ENCODE results near the gene B3GALT4. TPM values are rescaled to one million over a fixed set of nuclear protein-coding genes. Genes with fewer than 3 reads are reported as not detected.

The B3GALT4 gene
- total and polyA plus RNA-seq, 9 donors: 1.5 to 2.6 (median 2.1) TPM

DNA sequence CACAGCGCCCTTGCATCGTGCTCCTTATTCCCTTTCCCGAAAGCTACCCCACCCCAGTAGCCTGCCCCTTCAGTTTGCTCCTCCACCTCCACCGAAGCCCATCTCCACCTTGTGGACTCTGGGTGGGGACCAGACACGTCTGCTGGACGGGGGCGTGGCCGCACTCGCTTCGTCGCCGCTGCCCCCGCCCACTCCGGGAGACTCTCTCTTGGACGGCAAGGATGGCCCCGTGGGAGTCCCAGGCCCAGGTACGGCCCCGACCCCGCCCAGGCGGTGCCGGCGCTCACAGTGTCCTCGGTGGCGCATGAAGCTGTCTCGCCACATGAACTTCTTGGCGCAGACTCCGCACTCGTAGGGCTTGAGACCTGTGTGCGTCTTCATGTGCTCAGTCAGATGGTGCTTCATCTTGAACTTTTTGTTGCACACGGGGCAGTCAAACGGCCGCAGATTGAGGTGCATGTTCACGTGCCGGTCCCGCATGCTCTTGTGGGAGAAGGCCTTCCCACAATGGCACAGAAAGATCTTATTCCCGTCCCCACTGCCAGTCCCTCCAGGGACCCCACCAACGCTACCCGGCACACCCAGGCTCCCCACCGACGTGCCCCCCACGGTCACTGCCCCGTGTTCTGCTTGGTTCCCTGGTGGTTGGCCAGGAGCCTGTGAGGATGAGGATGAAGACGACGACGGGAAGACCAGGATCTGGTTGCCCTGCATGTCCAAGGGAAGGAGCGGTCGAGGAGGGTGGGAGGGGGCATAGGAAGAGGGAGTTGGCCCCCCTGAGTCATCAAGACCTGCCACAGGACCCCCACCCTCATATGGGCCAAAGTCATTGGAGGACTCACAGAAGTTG is 38.2 kb downstream of the B3GALT4 start:
- H3K27me3 ChIP-seq (ENCODE audit: control insufficient read depth, insufficient read depth, low read length): no peaks in the 10 kb centered on the region
- peaks cover 26% of the 10 kb centered on the region for H3K36me3 ChIP-seq (ENCODE audit: control insufficient read depth, insufficient read depth, low read length)
- peak; percentile 58 for DNase-seq
- WGBS (ENCODE audit: insufficient coverage): 27% methylated on average over 37 of the region's 47 CpGs
- peak overlapping the region; percentile 94 for H3K4me3 ChIP-seq (ENCODE audit: low read length)
- peak overlapping the region; percentile 96 for H3K27ac ChIP-seq (ENCODE audit: low read length)
- peaks cover 47% of the 10 kb centered on the region for H3K4me1 ChIP-seq (ENCODE audit: control insufficient read depth, insufficient read depth, low read length)
- H3K9me3 ChIP-seq (replicated peaks; ENCODE audit: control insufficient read depth, low read depth, low read length): no peaks in the 10 kb centered on the region

DNA sequence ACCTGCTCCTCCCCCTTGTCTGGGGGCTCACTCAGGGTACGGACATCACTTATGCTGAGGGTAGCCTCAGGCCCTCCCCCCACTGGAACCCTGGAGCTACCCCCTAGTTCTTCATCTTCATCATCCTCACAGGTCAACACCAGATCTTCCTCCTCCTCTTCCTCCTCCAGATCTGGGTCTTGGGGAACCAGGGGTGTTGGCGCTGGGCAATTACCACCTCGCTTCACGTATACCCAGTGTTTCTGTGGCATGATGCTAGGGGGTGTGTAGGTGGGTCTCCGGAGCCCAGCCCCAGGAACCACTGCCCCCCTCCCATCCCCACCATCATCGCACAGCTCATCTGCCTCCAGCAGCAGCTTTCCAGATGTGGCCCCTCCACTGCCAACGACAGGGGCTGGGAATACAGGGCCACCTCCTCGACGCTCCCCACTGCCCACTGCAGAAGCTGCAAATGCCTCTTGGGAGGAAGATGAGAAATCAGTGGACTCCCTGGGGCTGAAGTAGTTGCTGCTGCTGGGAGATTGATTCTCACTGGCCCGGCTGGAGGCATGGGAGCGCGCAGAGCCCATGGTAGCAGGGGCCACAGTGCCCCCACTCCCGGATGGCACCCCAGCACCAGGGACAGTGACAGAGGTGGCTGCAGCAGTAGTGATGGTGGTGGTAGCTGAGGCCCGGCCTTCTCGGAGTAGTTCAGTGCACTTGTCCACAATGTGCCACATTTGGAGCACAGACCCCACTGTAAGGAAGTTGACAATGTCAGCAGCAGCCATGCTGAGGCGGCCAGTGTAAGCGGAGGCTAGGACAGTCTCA is 39.1 kb downstream of the B3GALT4 start:
- Histone ChIP-seq H3K9me3 (replicated peaks; ENCODE audit: control insufficient read depth, low read depth, low read length) (no peaks in the 10 kb centered on the region), H3K27me3 (ENCODE audit: control insufficient read depth, insufficient read depth, low read length) (no peaks in the 10 kb centered on the region), H3K4me1 (ENCODE audit: control insufficient read depth, insufficient read depth, low read length) (peaks cover 55% of the 10 kb centered on the region), H3K4me3 (ENCODE audit: low read length) (no peak overlapping the region), H3K27ac (ENCODE audit: low read length) (no peak overlapping the region), H3K36me3 (ENCODE audit: control insufficient read depth, insufficient read depth, low read length) (peaks cover 35% of the 10 kb centered on the region)
- DNase-seq: no peak
- 88% methylated on average over 9 of the region's 17 CpGs for WGBS (ENCODE audit: insufficient coverage)

DNA sequence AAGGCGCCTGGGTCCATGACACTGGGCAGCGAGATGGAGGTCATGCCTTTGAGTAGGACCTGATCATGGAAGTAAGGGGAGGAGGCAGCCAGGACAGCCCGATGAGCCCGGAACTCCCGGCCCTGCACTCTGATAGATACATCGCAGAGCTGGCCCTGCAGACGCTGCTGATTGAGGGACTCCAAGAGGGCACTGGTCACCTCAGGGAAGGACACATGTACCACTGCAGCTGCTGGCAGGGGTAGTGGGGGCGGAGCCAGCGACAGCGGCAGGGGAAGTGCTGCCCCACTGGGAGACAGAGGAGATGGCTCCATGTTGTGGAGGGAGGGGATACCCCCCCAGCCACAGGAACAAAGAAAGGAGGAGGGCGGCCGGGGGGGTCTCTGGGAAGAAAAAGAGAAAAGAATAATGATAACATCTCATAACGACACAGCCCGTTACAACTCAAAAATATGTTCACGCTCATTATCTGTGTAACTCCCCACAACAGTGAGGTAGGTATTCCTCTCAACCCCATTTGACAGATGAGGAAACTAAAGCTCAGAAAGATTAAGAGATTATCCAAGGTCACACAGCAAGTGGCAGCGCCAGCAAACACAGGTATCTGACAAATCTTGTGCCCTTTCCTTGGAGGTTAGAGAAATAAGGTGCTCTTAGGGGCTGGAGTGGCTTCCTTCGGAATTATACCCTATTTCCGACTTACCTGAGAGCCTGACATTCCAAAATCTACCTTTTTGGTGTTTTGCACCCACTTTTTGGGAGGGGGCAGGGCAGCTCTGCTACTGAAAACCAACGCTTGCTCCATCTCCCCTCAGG is 39.9 kb downstream of the B3GALT4 start:
- peaks cover 63% of the 10 kb centered on the region for H3K4me1 ChIP-seq (ENCODE audit: control insufficient read depth, insufficient read depth, low read length)
- H3K9me3 ChIP-seq (replicated peaks; ENCODE audit: control insufficient read depth, low read depth, low read length): no peaks in the 10 kb centered on the region
- peaks cover 41% of the 10 kb centered on the region for H3K36me3 ChIP-seq (ENCODE audit: control insufficient read depth, insufficient read depth, low read length)
- peak overlapping the region; percentile 93 for H3K27ac ChIP-seq (ENCODE audit: low read length)
- peak; percentile 37 for DNase-seq
- H3K27me3 ChIP-seq (ENCODE audit: control insufficient read depth, insufficient read depth, low read length): no peaks in the 10 kb centered on the region
- H3K4me3 ChIP-seq (ENCODE audit: low read length): peak overlapping the region; percentile 58
- WGBS (ENCODE audit: insufficient coverage): 66% methylated on average over 10 of the region's 19 CpGs

DNA sequence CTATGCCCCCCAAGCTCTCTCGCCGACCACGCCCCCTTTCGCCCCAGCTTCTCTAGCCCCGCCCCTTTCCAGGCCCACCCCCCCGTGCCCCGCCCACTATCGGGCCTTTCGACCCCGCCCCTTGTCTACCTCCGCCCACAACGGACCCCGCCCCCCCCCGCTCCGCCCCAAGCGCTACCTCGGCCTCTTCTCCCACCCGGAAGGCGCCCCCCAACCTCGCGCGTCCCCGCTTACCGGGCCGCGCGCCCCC is 40.4 kb downstream of the B3GALT4 start:
- peak overlapping the region; percentile 93 for H3K27ac ChIP-seq (ENCODE audit: low read length)
- DNase-seq: no peak
- H3K36me3 ChIP-seq (ENCODE audit: control insufficient read depth, insufficient read depth, low read length): peaks cover 37% of the 10 kb centered on the region
- H3K9me3 ChIP-seq (replicated peaks; ENCODE audit: control insufficient read depth, low read depth, low read length): no peaks in the 10 kb centered on the region
- H3K27me3 ChIP-seq (ENCODE audit: control insufficient read depth, insufficient read depth, low read length): no peaks in the 10 kb centered on the region
- 0% methylated on average over 10 of the region's 27 CpGs for WGBS (ENCODE audit: insufficient coverage)
- peaks cover 63% of the 10 kb centered on the region for H3K4me1 ChIP-seq (ENCODE audit: control insufficient read depth, insufficient read depth, low read length)
- peak overlapping the region; percentile 58 for H3K4me3 ChIP-seq (ENCODE audit: low read length)

DNA sequence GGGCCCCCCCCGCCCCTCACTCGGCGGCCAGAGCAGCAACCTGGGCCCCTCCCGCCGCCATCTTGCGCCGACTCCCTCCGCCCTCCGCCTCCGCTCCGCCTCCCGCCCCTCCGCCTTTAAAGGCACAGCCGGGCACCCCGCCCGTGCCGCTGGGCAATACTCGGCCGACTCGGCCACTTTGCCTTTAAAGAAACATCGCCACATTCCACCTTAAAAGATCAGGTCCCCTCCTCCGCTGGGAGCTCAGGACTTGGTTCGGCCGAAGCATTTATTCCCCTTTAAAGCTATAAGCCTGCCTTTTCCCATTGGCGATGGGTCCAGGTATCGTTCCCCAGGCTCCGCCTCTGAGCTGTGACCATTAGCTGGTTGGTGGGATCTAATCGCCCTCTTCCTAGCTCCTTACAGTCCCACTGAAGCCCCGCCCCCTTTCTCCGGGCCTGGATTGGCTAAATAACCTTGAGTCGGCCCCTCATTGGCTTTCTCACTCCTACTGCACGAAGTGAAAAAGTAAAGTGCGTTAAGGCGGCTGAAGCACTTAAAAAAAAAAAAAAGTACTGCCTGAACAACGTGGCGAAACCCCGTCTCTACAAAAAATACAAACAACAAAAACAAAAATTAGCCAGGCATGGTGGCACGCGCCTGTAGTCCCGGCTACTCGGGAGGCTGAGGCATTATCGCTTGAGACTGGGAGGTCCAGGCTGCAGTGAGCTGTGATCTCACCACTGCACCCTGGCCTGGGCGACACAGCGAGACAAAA is 40.9 kb downstream of the B3GALT4 start, which contains the start of gene ZBTB22:
Gene ZBTB22, minus strand, starts transcription at position 76 of the 757 bp plus-strand sequence. CDS start 828 bp downstream, outside the sequence.
- H3K4me1 ChIP-seq (ENCODE audit: control insufficient read depth, insufficient read depth, low read length): peaks cover 58% of the 10 kb centered on the region
- peak; percentile 100 for DNase-seq
- H3K27me3 ChIP-seq (ENCODE audit: control insufficient read depth, insufficient read depth, low read length): no peaks in the 10 kb centered on the region
- H3K9me3 ChIP-seq (replicated peaks; ENCODE audit: control insufficient read depth, low read depth, low read length): no peaks in the 10 kb centered on the region
- 2% methylated on average over 29 of the region's 44 CpGs for WGBS (ENCODE audit: insufficient coverage)
- peak within 1 kb of the TSS; percentile 58 for H3K4me3 ChIP-seq (ENCODE audit: low read length)
- peaks cover 37% of the 10 kb centered on the region for H3K36me3 ChIP-seq (ENCODE audit: control insufficient read depth, insufficient read depth, low read length)
- peak within 1 kb of the TSS; percentile 93 for H3K27ac ChIP-seq (ENCODE audit: low read length)

DNA sequence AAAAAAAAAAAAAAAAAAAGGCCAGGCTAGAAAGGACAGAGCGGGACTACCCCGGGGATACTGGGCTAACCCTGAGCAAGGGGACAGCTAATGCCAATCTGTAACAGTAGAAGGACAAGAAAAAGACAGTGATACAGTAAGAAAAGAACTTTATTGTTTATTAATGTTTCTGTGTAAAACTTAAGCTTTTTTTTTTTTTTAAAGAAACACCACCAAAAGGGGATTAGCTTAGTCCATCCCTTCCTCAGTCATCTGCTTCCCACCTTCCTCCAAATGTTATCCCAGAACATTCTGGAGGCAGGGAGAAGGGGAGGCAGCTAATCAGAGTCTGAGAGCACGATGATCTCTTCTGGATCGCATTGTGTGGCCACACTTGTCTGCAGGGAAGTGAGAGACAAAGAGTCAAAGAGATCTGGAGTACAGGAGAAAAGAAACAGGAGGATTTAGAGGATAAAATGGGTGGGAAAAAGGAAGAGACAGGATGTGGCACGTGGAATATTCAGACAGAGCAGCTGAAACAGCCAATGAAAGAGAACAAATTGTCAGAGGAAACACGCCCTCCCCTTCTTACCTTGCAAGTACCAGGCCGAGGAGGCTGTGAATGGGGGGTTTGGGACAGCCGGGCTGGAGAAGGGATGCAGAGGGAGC is 41.6 kb downstream of the B3GALT4 start:
- H3K4me1 ChIP-seq (ENCODE audit: control insufficient read depth, insufficient read depth, low read length): peaks cover 55% of the 10 kb centered on the region
- no peaks in the 10 kb centered on the region for H3K9me3 ChIP-seq (replicated peaks; ENCODE audit: control insufficient read depth, low read depth, low read length)
- peak overlapping the region; percentile 58 for H3K4me3 ChIP-seq (ENCODE audit: low read length)
- H3K36me3 ChIP-seq (ENCODE audit: control insufficient read depth, insufficient read depth, low read length): peaks cover 37% of the 10 kb centered on the region
- peak; percentile 17 for DNase-seq
- peak overlapping the region; percentile 93 for H3K27ac ChIP-seq (ENCODE audit: low read length)
- no peaks in the 10 kb centered on the region for H3K27me3 ChIP-seq (ENCODE audit: control insufficient read depth, insufficient read depth, low read length)
- WGBS (ENCODE audit: insufficient coverage): 75% methylated on average over 3 of the region's 8 CpGs

DNA sequence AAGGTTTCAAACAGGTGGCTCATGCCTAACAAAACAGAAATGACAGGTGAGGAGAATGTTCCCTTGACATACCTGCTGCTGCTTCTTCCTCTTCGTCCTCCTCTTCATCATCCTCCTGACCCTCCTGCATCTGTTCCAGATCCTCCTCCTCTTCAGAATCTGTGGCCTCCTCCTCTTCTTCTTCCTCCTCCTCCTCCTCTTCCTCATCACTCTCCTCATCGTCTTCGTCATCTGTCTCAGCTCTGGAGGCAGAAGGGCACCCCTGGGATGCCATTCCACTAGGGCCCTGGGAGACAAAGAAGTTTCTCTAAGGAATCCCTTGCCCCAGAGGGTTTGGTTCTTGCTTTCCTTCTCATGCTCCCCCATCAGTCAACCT is 43.0 kb downstream of the B3GALT4 start:
- DNase-seq: no peak
- Histone ChIP-seq H3K4me3 (ENCODE audit: low read length) (no peak overlapping the region), H3K27me3 (ENCODE audit: control insufficient read depth, insufficient read depth, low read length) (no peaks in the 10 kb centered on the region), H3K4me1 (ENCODE audit: control insufficient read depth, insufficient read depth, low read length) (peaks cover 54% of the 10 kb centered on the region), H3K9me3 (replicated peaks; ENCODE audit: control insufficient read depth, low read depth, low read length) (no peaks in the 10 kb centered on the region), H3K27ac (ENCODE audit: low read length) (no peak overlapping the region), H3K36me3 (ENCODE audit: control insufficient read depth, insufficient read depth, low read length) (peaks cover 37% of the 10 kb centered on the region)
- WGBS (ENCODE audit: insufficient coverage): 86% methylated on average over 1 of the region's 3 CpGs

DNA sequence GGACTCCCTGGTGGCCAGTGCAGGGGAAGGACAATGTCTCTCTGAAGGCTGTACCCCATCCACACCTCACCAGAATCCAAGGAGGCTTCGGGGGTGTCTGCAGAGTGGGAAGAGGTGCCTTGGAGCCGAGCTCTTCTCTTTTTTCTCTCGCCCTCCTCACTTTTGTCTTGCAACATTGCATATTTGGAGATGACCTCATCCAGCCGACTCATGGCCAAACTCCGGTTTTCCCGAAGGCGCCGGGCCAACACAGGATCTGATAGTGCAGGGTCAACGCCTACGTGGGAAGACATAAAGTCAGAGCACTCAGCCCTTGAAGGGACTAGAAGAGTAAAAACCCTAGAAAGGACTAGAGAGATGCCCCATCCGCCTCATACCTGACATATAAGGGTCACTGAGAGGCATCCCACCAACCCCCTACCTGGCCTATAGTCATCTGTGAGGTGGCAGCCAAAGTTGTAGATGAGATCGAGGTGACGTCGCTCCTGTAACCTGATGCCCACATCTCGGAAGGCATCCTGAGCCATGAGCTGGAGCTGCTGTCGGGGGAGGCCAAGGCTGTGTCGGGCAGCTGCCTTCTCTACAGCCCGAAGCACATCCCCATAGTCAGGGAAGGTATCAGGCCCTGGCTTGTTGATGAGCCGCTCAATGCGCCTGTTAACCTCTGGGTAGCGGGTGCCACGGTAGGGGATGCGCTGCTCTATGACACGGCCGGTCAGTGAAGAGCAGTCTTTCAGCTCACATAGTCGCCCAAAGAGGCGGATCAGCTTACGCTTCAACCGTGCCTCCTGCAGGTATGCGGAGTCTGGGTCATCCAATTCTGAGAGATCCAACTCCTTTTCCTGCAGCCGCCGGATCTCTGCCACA is 43.6 kb downstream of the B3GALT4 start:
- Histone ChIP-seq H3K4me3 (ENCODE audit: low read length) (no peak overlapping the region), H3K27me3 (ENCODE audit: control insufficient read depth, insufficient read depth, low read length) (no peaks in the 10 kb centered on the region), H3K9me3 (replicated peaks; ENCODE audit: control insufficient read depth, low read depth, low read length) (no peaks in the 10 kb centered on the region), H3K4me1 (ENCODE audit: control insufficient read depth, insufficient read depth, low read length) (peaks cover 50% of the 10 kb centered on the region), H3K36me3 (ENCODE audit: control insufficient read depth, insufficient read depth, low read length) (peaks cover 37% of the 10 kb centered on the region), H3K27ac (ENCODE audit: low read length) (no peak overlapping the region)
- WGBS (ENCODE audit: insufficient coverage): 82% methylated on average over 27 of the region's 32 CpGs
- peak; percentile 18 for DNase-seq

Data from muscle of leg (tissue), 11 donors.